Measurements from ENCODE around the gene ATOSB.

DNA sequence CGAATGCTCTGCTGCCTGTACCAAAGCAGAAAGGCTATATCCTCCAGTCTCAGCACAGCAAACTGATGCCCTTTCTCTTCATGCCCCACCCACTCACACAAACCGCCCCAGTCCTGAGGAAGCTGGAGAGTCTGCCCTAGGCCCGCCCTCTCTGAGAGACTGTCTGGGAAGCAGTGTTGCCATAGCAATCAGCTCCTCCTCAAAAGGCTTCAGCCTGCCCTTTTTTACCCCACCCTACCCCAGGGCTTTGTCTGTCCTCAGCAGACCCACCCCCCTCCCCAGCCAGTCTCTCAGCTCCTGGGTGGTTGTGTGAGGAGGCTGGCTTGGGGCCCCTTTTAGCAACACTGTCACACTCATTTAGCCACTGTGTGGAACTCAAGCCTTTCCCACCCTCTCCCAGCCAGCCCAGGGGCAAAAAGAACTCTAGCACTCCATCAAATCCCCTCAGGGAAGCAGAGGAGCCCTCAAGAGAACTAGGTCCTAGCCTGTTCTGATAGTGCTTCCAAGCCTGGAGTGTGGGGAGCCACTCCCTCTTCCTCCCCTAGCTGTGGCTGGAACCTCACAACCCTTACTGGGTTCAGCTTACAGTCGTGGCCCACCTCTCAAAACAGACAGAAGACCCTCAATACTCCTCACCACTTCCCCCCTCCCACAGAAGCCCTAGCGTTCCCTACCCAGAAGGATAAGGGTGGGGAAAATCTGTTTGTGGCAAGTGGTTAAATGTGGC is 1.4 kb downstream of the ATOSB start:
- no peak for TF ChIP-seq EZH2 (IDR thresholded peaks at IDR 0.05; ENCODE audit: borderline replicate concordance)
- no peak for TF ChIP-seq CTCF (IDR thresholded peaks at IDR 0.05; ENCODE audit: poor library complexity)

All from hepatocyte (in vitro differentiated cells).